GM12878 (cell line): Measurements from ENCODE around the gene GNAO1.

Experiments
- CTCF ChIP-seq, 3 experiments: IDR thresholded peaks in 2 of 3; conservative IDR thresholded peaks in 1 of 3; 2 replicates each; pipeline ENCODE4 v1.5.1; 2011; ENCODE audit warnings: low read depth in 3 of 3, low read length in 3 of 3, mild to moderate bottlenecking in 3 of 3, control low read depth in 2 of 3, moderate library complexity in 2 of 3, inconsistent platforms in 1 of 3, mixed read lengths in 1 of 3; ENCODE audit not compliant: control insufficient read depth in 2 of 3, insufficient read depth in 1 of 3; ENCODE audit errors: extremely low read depth in 1 of 3
- EED ChIP-seq: sonication (generic); IDR thresholded peaks from 2 replicates; pipeline ENCODE4 v1.6.1; 2016; ENCODE audit warnings: antibody characterized with exemption, low read depth
- EP300 ChIP-seq, 2 experiments: fragments of 150-350 bp in 1 of 2; IDR thresholded peaks; 2 replicates each; pipeline ENCODE4 v1.6.1; 2011 to 2012; ENCODE audit warnings: low read depth in 2 of 2, low read length in 2 of 2, borderline replicate concordance in 1 of 2, improper control_type of control experiment in 1 of 2, inconsistent platforms in 1 of 2; ENCODE audit not compliant: control insufficient read depth in 1 of 2
- FOS ChIP-seq: IDR thresholded peaks from 3 replicates; pipeline ENCODE4 v1.6.1; 2011; ENCODE audit warnings: borderline replicate concordance; ENCODE audit not compliant: insufficient read length; ENCODE audit errors: extremely low read depth
- MYC ChIP-seq: IDR thresholded peaks from 2 replicates; pipeline ENCODE4 v1.6.1; 2011; ENCODE audit warnings: mild to moderate bottlenecking, low read length, moderate library complexity, inconsistent platforms; ENCODE audit not compliant: insufficient read depth, insufficient replicate concordance, insufficient read length, severe bottlenecking
- NFIC ChIP-seq: IDR thresholded peaks from 2 replicates; pipeline ENCODE4 v1.6.1; 2012; ENCODE audit warnings: low read depth, mild to moderate bottlenecking, inconsistent platforms, low read length, moderate library complexity
- POLR2A ChIP-seq: IDR thresholded peaks from 2 replicates; pipeline ENCODE4 v1.6.1; 2011; ENCODE audit warnings: low read depth, mild to moderate bottlenecking, low read length
- POLR2AphosphoS5 ChIP-seq: IDR thresholded peaks from 2 replicates; pipeline ENCODE4 v1.6.1; 2011; ENCODE audit warnings: mild to moderate bottlenecking, low read length, inconsistent platforms
- ZBTB11 ChIP-seq: fragments of 450-650 bp; formaldehyde crosslinking; IDR thresholded peaks from 2 replicates; pipeline ENCODE4 v1.5.0; 2022; ENCODE audit warnings: mild to moderate bottlenecking, missing genetic modification characterization
- ZBTB40 ChIP-seq: fragments of 450-650 bp; IDR thresholded peaks from 2 replicates; pipeline ENCODE4 v1.6.1; 2016; ENCODE audit warnings: mild to moderate bottlenecking, moderate library complexity, borderline replicate concordance

- TF ChIP-seq FOS (no peak), EED (no peak), CTCF (IDR thresholded peaks at IDR 0.05 in 2 of 3, conservative IDR thresholded peaks at IDR 0.05 in 1 of 3; ENCODE audit: control insufficient read depth in 2 of 3, extremely low read depth in 1 of 3, insufficient read depth in 1 of 3, low read depth in 3 of 3, low read length in 3 of 3) (no peak), EP300 (IDR thresholded peaks at IDR 0.05; ENCODE audit: borderline replicate concordance in 1 of 2, control insufficient read depth in 1 of 2, low read depth in 2 of 2, low read length in 2 of 2) (no peak), ZBTB11 (CRISPR knock-in tag) (no peak), POLR2A (no peak), ZBTB40 (no peak), POLR2AphosphoS5 (no peak), NFIC (no peak), MYC (no peak)
Measured at GRCh38 chr16:56365552-56365951, 174.3 kb downstream of the GNAO1 start.
